Raji (cell line): ENCODE data around the gene USP15.

Experiments
- POLR2A ChIP-seq: IDR thresholded peaks from 2 replicates; pipeline ENCODE4 v1.6.1; 2011; ENCODE audit warnings: low read depth, low read length, control low read depth; ENCODE audit not compliant: insufficient read depth

USP15 gene

GRCh38 chr12:62313727-62314380, 53.6 kb downstream of the USP15 start:
- no peak for TF ChIP-seq POLR2A

GRCh38 chr12:62317017-62317416, 56.8 kb downstream of the USP15 start:
- TF ChIP-seq POLR2A: no peak

GRCh38 chr12:62319058-62319457, 58.9 kb downstream of the USP15 start:
- TF ChIP-seq POLR2A: no peak

- TF ChIP-seq POLR2A: no peak
Measured at GRCh38 chr12:62320054-62320453, 59.9 kb downstream of the USP15 start.

GRCh38 chr12:62323386-62323785, 63.2 kb downstream of the USP15 start:
- no peak for TF ChIP-seq POLR2A

GRCh38 chr12:62328296-62328921, 68.2 kb downstream of the USP15 start:
- TF ChIP-seq POLR2A: no peak

- TF ChIP-seq POLR2A: no peak
Measured at GRCh38 chr12:62331306-62331705, 71.1 kb downstream of the USP15 start.

- TF ChIP-seq POLR2A: no peak
Measured at GRCh38 chr12:62332598-62332997, 72.4 kb downstream of the USP15 start.

GRCh38 chr12:62335057-62335456, 74.9 kb downstream of the USP15 start:
- no peak for TF ChIP-seq POLR2A

GRCh38 chr12:62335796-62336195, 75.6 kb downstream of the USP15 start:
- no peak for TF ChIP-seq POLR2A

GRCh38 chr12:62345667-62346066, 85.5 kb downstream of the USP15 start:
- TF ChIP-seq POLR2A: no peak

- TF ChIP-seq POLR2A: no peak
Measured at GRCh38 chr12:62346817-62347216, 86.6 kb downstream of the USP15 start.

- TF ChIP-seq POLR2A: no peak
Measured at GRCh38 chr12:62347922-62348650, 87.9 kb downstream of the USP15 start.

- TF ChIP-seq POLR2A: no peak
Measured at GRCh38 chr12:62350554-62350953, 90.3 kb downstream of the USP15 start.

GRCh38 chr12:62351326-62351725, 91.1 kb downstream of the USP15 start:
- no peak for TF ChIP-seq POLR2A

- TF ChIP-seq POLR2A: no peak
Measured at GRCh38 chr12:62361048-62361447, 100.8 kb downstream of the USP15 start.
